Activated T-cell treated with anti-CD3 and anti-CD28 coated beads, Interleukin-2, amount 50 U/mL, for 24 hours (primary cell): Measurements from ENCODE around the gene STARD5.
"Not testable (repeated sequence)": the region's sequence is repeated elsewhere in the genome, so short reads cannot be mapped to it uniquely, and the experiment has no call there.

Experiments
- DNase-seq: peaks from one replicate; pipeline ENCODE4 v3.0.0-alpha.2; 2020
- H3K27ac Mint-ChIP-seq: 2 replicates; pipeline ENCODE4 v1.8.0; 2020; ENCODE audit warnings: mild to moderate bottlenecking, mixed read lengths
- H3K27me3 Mint-ChIP-seq: 2 replicates; pipeline ENCODE4 v1.8.0; 2020; ENCODE audit warnings: mixed read lengths
- H3K36me3 Mint-ChIP-seq: 2 replicates; pipeline ENCODE4 v1.8.0; 2020; ENCODE audit warnings: low read depth, mixed read lengths
- H3K4me1 Mint-ChIP-seq: 2 replicates; pipeline ENCODE4 v1.8.0; 2020; ENCODE audit warnings: low read depth, mixed read lengths
- H3K4me3 Mint-ChIP-seq: 2 replicates; pipeline ENCODE4 v1.8.0; 2020; ENCODE audit warnings: mild to moderate bottlenecking, moderate library complexity, mixed read lengths
- H3K9me3 Mint-ChIP-seq: 2 replicates; pipeline ENCODE4 v1.8.0; 2020; ENCODE audit warnings: mixed read lengths

The STARD5 gene

GRCh38 chr15:81346611-81347010 is 22.7 kb upstream of the STARD5 start:
- Mint-ChIP-seq H3K27me3 (no peaks in the 10 kb centered on the region), H3K9me3 (no peaks in the 10 kb centered on the region)

GRCh38 chr15:81343371-81343770 is 19.4 kb upstream of the STARD5 start:
- DNase-seq: no peak
- Mint-ChIP-seq H3K36me3 (no peaks in the 10 kb centered on the region), H3K27me3 (no peaks in the 10 kb centered on the region), H3K4me3 (no peak overlapping the region), H3K9me3 (no peaks in the 10 kb centered on the region), H3K4me1 (peaks cover 9% of the 10 kb centered on the region), H3K27ac (no peak overlapping the region)

More at GRCh38 chr15:81346611-81347010, 22.7 kb upstream of the STARD5 start:
- Mint-ChIP-seq H3K27ac (no peak overlapping the region), H3K4me1 (peaks cover 9% of the 10 kb centered on the region), H3K36me3 (no peaks in the 10 kb centered on the region), H3K4me3 (no peak overlapping the region)
- DNase-seq: no peak

- no peak for DNase-seq
- Mint-ChIP-seq H3K4me1 (peaks cover 6% of the 10 kb centered on the region), H3K9me3 (no peaks in the 10 kb centered on the region), H3K36me3 (no peaks in the 10 kb centered on the region), H3K27ac (no peak overlapping the region), H3K4me3 (no peak overlapping the region), H3K27me3 (no peaks in the 10 kb centered on the region)
Measured at GRCh38 chr15:81341351-81341750, 17.4 kb upstream of the STARD5 start.

- Mint-ChIP-seq H3K4me3 (no peak overlapping the region), H3K36me3 (no peaks in the 10 kb centered on the region), H3K27ac (no peak overlapping the region), H3K9me3 (no peaks in the 10 kb centered on the region), H3K4me1 (peaks cover 2% of the 10 kb centered on the region), H3K27me3 (no peaks in the 10 kb centered on the region)
- no peak for DNase-seq
Measured at GRCh38 chr15:81339851-81340250, 15.9 kb upstream of the STARD5 start.

GRCh38 chr15:81339321-81339720 is 15.4 kb upstream of the STARD5 start:
- Mint-ChIP-seq H3K4me3 (no peak overlapping the region), H3K9me3 (no peaks in the 10 kb centered on the region), H3K36me3 (no peaks in the 10 kb centered on the region), H3K27me3 (no peaks in the 10 kb centered on the region), H3K4me1 (peaks cover 2% of the 10 kb centered on the region), H3K27ac (no peak overlapping the region)
- no peak for DNase-seq

GRCh38 chr15:81338170-81339007 is 14.4 kb upstream of the STARD5 start:
- H3K27ac Mint-ChIP-seq: no peak overlapping the region
- no peak overlapping the region for H3K4me3 Mint-ChIP-seq
- peaks cover 4% of the 10 kb centered on the region for H3K4me1 Mint-ChIP-seq
- H3K36me3 Mint-ChIP-seq: no peaks in the 10 kb centered on the region
- DNase-seq: no peak
- H3K27me3 Mint-ChIP-seq: no peaks in the 10 kb centered on the region
- H3K9me3 Mint-ChIP-seq: no peaks in the 10 kb centered on the region

GRCh38 chr15:81337713-81338157 is 13.8 kb upstream of the STARD5 start:
- no peak for DNase-seq
- Mint-ChIP-seq H3K27me3 (no peaks in the 10 kb centered on the region), H3K36me3 (no peaks in the 10 kb centered on the region), H3K4me3 (no peak overlapping the region), H3K4me1 (peaks cover 7% of the 10 kb centered on the region), H3K9me3 (no peaks in the 10 kb centered on the region), H3K27ac (no peak overlapping the region)

GRCh38 chr15:81337241-81337640 is 13.3 kb upstream of the STARD5 start:
- DNase-seq: no peak
- Mint-ChIP-seq H3K4me1 (peaks cover 7% of the 10 kb centered on the region), H3K27ac (no peak overlapping the region), H3K36me3 (no peaks in the 10 kb centered on the region), H3K4me3 (no peak overlapping the region), H3K9me3 (no peaks in the 10 kb centered on the region), H3K27me3 (no peaks in the 10 kb centered on the region)

GRCh38 chr15:81336568-81336967 is 12.6 kb upstream of the STARD5 start:
- no peaks in the 10 kb centered on the region for H3K27me3 Mint-ChIP-seq
- no peak overlapping the region for H3K27ac Mint-ChIP-seq
- no peak overlapping the region for H3K4me3 Mint-ChIP-seq
- no peaks in the 10 kb centered on the region for H3K36me3 Mint-ChIP-seq
- DNase-seq: no peak
- H3K4me1 Mint-ChIP-seq: peaks cover 10% of the 10 kb centered on the region
- no peaks in the 10 kb centered on the region for H3K9me3 Mint-ChIP-seq

GRCh38 chr15:81335631-81336030 is 11.7 kb upstream of the STARD5 start:
- no peaks in the 10 kb centered on the region for H3K27me3 Mint-ChIP-seq
- DNase-seq: no peak

GRCh38 chr15:81334768-81335435 is 11.0 kb upstream of the STARD5 start:
- Mint-ChIP-seq H3K27ac (no peak overlapping the region), H3K4me3 (no peak overlapping the region), H3K27me3 (no peaks in the 10 kb centered on the region), H3K4me1 (peaks cover 20% of the 10 kb centered on the region), H3K9me3 (no peaks in the 10 kb centered on the region), H3K36me3 (no peaks in the 10 kb centered on the region)
- DNase-seq: no peak

More at GRCh38 chr15:81335631-81336030, 11.7 kb upstream of the STARD5 start:
- Mint-ChIP-seq H3K27ac (no peak overlapping the region), H3K9me3 (no peaks in the 10 kb centered on the region), H3K4me1 (peaks cover 19% of the 10 kb centered on the region), H3K36me3 (no peaks in the 10 kb centered on the region), H3K4me3 (no peak overlapping the region)

GRCh38 chr15:81333363-81333762 is 9.4 kb upstream of the STARD5 start:
- H3K27me3 Mint-ChIP-seq: no peaks in the 10 kb centered on the region
- peaks cover 20% of the 10 kb centered on the region for H3K4me1 Mint-ChIP-seq
- no peak for DNase-seq
- no peaks in the 10 kb centered on the region for H3K9me3 Mint-ChIP-seq
- no peak overlapping the region for H3K4me3 Mint-ChIP-seq
- H3K36me3 Mint-ChIP-seq: no peaks in the 10 kb centered on the region
- H3K27ac Mint-ChIP-seq: no peak overlapping the region

- Mint-ChIP-seq H3K36me3 (no peaks in the 10 kb centered on the region), H3K9me3 (no peaks in the 10 kb centered on the region), H3K4me1 (peaks cover 24% of the 10 kb centered on the region), H3K27me3 (no peaks in the 10 kb centered on the region), H3K4me3 (no peak overlapping the region), H3K27ac (no peak overlapping the region)
- no peak for DNase-seq
Measured at GRCh38 chr15:81332326-81332725, 8.4 kb upstream of the STARD5 start.

- H3K27ac Mint-ChIP-seq: no peak overlapping the region
- DNase-seq: no peak
- H3K4me3 Mint-ChIP-seq: no peak overlapping the region
- H3K36me3 Mint-ChIP-seq: no peaks in the 10 kb centered on the region
- H3K9me3 Mint-ChIP-seq: no peaks in the 10 kb centered on the region
- H3K27me3 Mint-ChIP-seq: no peaks in the 10 kb centered on the region
- H3K4me1 Mint-ChIP-seq: peaks cover 23% of the 10 kb centered on the region
Measured at GRCh38 chr15:81331600-81331999, 7.7 kb upstream of the STARD5 start.

GRCh38 chr15:81331141-81331540 is 7.2 kb upstream of the STARD5 start:
- DNase-seq, H3K36me3 Mint-ChIP-seq, H3K27me3 Mint-ChIP-seq, H3K9me3 Mint-ChIP-seq, H3K27ac Mint-ChIP-seq: not testable (repeated sequence)
- Mint-ChIP-seq H3K4me1 (peaks cover 24% of the 10 kb centered on the region), H3K4me3 (peak overlapping the region; percentile 30)
